HepG2 (cell line): Measurements from ENCODE around the gene EIF1AD. TPM values are rescaled to one million over a fixed set of nuclear protein-coding genes. Genes with fewer than 3 reads are reported as not detected.

Experiments
- BATF2 ChIP-seq: sonication (generic); formaldehyde crosslinking; IDR thresholded peaks from 2 replicates; pipeline ENCODE4 v1.8.0; 2022; ENCODE audit warnings: mild to moderate bottlenecking, missing genetic modification reagents, moderate library complexity
- FOXA1 ChIP-seq, 2 experiments: fragments of 450-650 bp in 1 of 2; sonication (generic) in 1 of 2; formaldehyde crosslinking in 1 of 2; IDR thresholded peaks; 2 replicates each; pipeline versions ENCODE4 v1.4.0 to v1.6.1; 2016 to 2020; ENCODE audit warnings: missing genetic modification reagents in 1 of 2
- KLF15 ChIP-seq: sonication (generic); formaldehyde crosslinking; IDR thresholded peaks from 2 replicates; pipeline ENCODE4 v1.8.1; 2023; ENCODE audit warnings: borderline replicate concordance, mild to moderate bottlenecking, inconsistent platforms, missing genetic modification reagents, mixed read lengths
- MBD4 ChIP-seq: IDR thresholded peaks from 2 replicates; pipeline ENCODE4 v1.6.1; 2012; ENCODE audit warnings: low read length, inconsistent platforms, borderline replicate concordance
- NFE2L2 ChIP-seq: fragments of 150-350 bp; IDR thresholded peaks from 2 replicates; pipeline ENCODE4 v1.6.1; 2014; ENCODE audit warnings: low read length
- NFYB ChIP-seq: sonication (generic); formaldehyde crosslinking; IDR thresholded peaks from 2 replicates; pipeline ENCODE4 v1.4.0; 2020; ENCODE audit warnings: missing genetic modification reagents
- NFYC ChIP-seq: IDR thresholded peaks from 2 replicates; pipeline ENCODE4 v1.6.1; 2016; ENCODE audit warnings: missing genetic modification reagents, missing compliant biosample characterization
- ONECUT2 ChIP-seq: sonication (generic); formaldehyde crosslinking; IDR thresholded peaks from 2 replicates; pipeline ENCODE4 v1.4.0; 2020; ENCODE audit warnings: missing genetic modification reagents
- POGZ ChIP-seq: sonication (generic); formaldehyde crosslinking; IDR thresholded peaks from 2 replicates; pipeline ENCODE4 v1.4.0; 2020; ENCODE audit warnings: mild to moderate bottlenecking, missing genetic modification reagents
- RBM22 ChIP-seq: fragments of 200-400 bp; formaldehyde crosslinking; optimal IDR thresholded peaks from 2 replicates; pipeline ENCODE3; 2017; ENCODE audit warnings: mild to moderate bottlenecking, low read length, moderate library complexity
- RCOR2 ChIP-seq: IDR thresholded peaks from 2 replicates; pipeline ENCODE4 v1.6.1; 2016; ENCODE audit warnings: missing biosample characterization, missing genetic modification reagents
- SP140L ChIP-seq: sonication (generic); formaldehyde crosslinking; IDR thresholded peaks from 2 replicates; pipeline ENCODE4 v1.4.0; 2020; ENCODE audit warnings: missing genetic modification reagents, borderline replicate concordance
- SSRP1 ChIP-seq: IDR thresholded peaks from 2 replicates; pipeline ENCODE4 v1.6.1; 2016; ENCODE audit warnings: control low read depth
- TBX3 ChIP-seq: fragments of 450-650 bp; IDR thresholded peaks from 2 replicates; pipeline ENCODE4 v1.6.1; 2017; ENCODE audit warnings: antibody characterized with exemption, mild to moderate bottlenecking, inconsistent platforms, borderline replicate concordance
- THAP8 ChIP-seq: sonication (generic); formaldehyde crosslinking; IDR thresholded peaks from 2 replicates; pipeline ENCODE4 v1.5.1; 2020; ENCODE audit warnings: missing genetic modification reagents, mild to moderate bottlenecking, borderline replicate concordance
- ZBTB49 ChIP-seq: sonication (generic); formaldehyde crosslinking; IDR thresholded peaks from 2 replicates; pipeline ENCODE4 v1.4.0; 2020; ENCODE audit warnings: missing genetic modification reagents, borderline replicate concordance
- ZFY ChIP-seq: sonication (generic); formaldehyde crosslinking; IDR thresholded peaks from 2 replicates; pipeline ENCODE4 v1.4.0; 2020; ENCODE audit warnings: missing genetic modification reagents
- ZNF33A ChIP-seq: sonication (generic); formaldehyde crosslinking; IDR thresholded peaks from 2 replicates; pipeline ENCODE4 v1.5.1; 2020; ENCODE audit warnings: missing genetic modification reagents, mild to moderate bottlenecking, moderate library complexity, borderline replicate concordance
- ZNF570 ChIP-seq: sonication (generic); formaldehyde crosslinking; IDR thresholded peaks from 2 replicates; pipeline ENCODE4 v1.4.0; 2020; ENCODE audit warnings: mild to moderate bottlenecking, missing genetic modification reagents, borderline replicate concordance
- ZNF672 ChIP-seq: sonication (generic); formaldehyde crosslinking; IDR thresholded peaks from 2 replicates; pipeline ENCODE4 v1.8.1; 2022; ENCODE audit warnings: missing genetic modification reagents
- ZNF747 ChIP-seq: sonication (generic); formaldehyde crosslinking; IDR thresholded peaks from 2 replicates; pipeline ENCODE4 v1.8.1; 2023; ENCODE audit warnings: missing genetic modification reagents, mild to moderate bottlenecking, borderline replicate concordance
- ZNF850 ChIP-seq: sonication (generic); formaldehyde crosslinking; conservative IDR thresholded peaks from 2 replicates; pipeline ENCODE4 v1.9.0; 2021; ENCODE audit warnings: mild to moderate bottlenecking, missing genetic modification reagents
- polyA plus RNA-seq, 8 experiments: library from polyadenylated mRNA; depleted of rRNA in 3 of 8; stranded (reverse) in 7 of 8; unstranded in 1 of 8; fragments of >200 nt; fragmentation: Illumina TruSeq in 4 of 8; extraction: Trizol in 4 of 8; gene quantifications; 2 replicates each; pipeline versions ENCODE4 v1.2.1 to v1.2.3, GENCODE V29; 2011 to 2016; ENCODE audit warnings: low read depth in 4 of 8, missing spikeins in 1 of 8, mixed read lengths in 1 of 8; ENCODE audit not compliant: insufficient read depth in 1 of 8
- total RNA-seq, 5 experiments: library from RNA; depleted of rRNA; stranded (reverse); fragments of >200 nt; fragmentation: Illumina TruSeq; extraction: Trizol; gene quantifications; 2 replicates each; pipeline ENCODE4 v1.2.3, GENCODE V29; 2016; ENCODE audit warnings: low read depth in 1 of 5
- TF ChIP-seq, protein P1 (sequence below): sonication (generic); formaldehyde crosslinking; IDR thresholded peaks from 2 replicates; pipeline ENCODE4 v1.4.0; 2020; ENCODE audit warnings: mild to moderate bottlenecking, missing genetic modification reagents
- TF ChIP-seq, protein P2 (sequence below): sonication (generic); formaldehyde crosslinking; IDR thresholded peaks from 2 replicates; pipeline ENCODE4 v1.4.0; 2020; ENCODE audit warnings: mild to moderate bottlenecking, missing genetic modification reagents

Gene EIF1AD
- total and polyA plus RNA-seq, 2 of the 13 experiments (the other 11 are each of a cell fraction or from before 2014, with no cell fraction given): 18.2 to 30.8 TPM

DNA sequence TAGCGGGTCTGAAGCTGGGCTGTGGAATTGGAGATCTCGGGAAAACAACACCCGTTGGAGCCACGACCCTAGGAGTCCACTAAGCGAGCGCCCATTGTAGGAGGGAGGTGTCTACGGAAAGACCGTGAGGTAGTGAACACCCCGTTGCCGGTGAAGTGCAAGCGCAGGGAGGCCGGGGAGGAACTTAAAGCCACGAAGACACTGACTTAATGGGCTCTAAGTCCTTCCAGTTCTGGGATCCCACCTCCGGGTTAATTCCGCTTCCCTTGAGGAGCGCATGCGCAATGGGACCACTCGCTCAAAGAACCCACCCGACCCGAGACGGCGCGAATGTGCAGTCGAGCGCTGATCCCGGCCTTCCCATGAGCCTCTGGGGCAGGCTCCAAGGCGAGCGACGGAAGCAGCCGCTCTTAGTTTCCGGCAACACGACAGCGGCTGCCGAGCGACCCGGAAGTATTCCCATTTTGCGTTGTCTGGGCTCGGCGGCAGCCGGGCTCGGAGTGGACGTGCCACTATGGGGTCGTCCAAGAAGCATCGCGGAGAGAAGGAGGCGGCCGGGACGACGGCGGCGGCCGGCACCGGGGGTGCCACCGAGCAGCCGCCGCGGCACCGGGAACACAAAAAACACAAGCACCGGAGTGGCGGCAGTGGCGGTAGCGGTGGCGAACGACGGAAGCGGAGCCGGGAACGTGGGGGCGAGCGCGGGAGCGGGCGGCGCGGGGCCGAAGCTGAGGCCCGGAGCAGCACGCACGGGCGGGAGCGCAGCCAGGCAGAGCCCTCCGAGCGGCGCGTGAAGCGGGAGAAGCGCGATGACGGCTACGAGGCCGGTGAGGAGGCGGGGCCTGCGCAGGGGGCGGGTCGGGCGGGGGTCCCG is 40.5 kb downstream of the EIF1AD start, which contains the start of gene SART1 (continued):
- TF ChIP-seq THAP8 (CRISPR knock-in tag) (no peak), BATF2 (CRISPR knock-in tag) (0 out of 2 replicates have a peak, but pooled peaks have one; percentile 36), ZNF570 (CRISPR knock-in tag) (no peak), SP140L (CRISPR knock-in tag) (no peak), FOXA1 (IDR thresholded peaks at IDR 0.05) (no peak), FOXA1 (CRISPR knock-in tag; IDR thresholded peaks at IDR 0.05) (no peak), ZNF850 (0 out of 2 replicates have a peak, but pooled peaks have one; percentile 11), NFYB (CRISPR knock-in tag) (no peak), ZNF672 (CRISPR knock-in tag) (no peak), SSRP1 (CRISPR knock-in tag) (no peak; the same call in 1 of the 2 replicates), RCOR2 (CRISPR knock-in tag) (peak; percentile 38; the same call in 1 of the 2 replicates), NFYC (CRISPR knock-in tag) (no peak), KLF15 (CRISPR knock-in tag) (no peak), NFE2L2 (no peak), ONECUT2 (CRISPR knock-in tag) (no peak), RBM22 (no peak), ZNF747 (CRISPR knock-in tag) (peak; percentile 93), ZNF33A (no peak), TBX3 (no peak), ZBTB49 (CRISPR knock-in tag) (no peak), ZFY (CRISPR knock-in tag) (peak; percentile 98), MBD4 (no peak), POGZ (CRISPR knock-in tag) (peak; percentile 64)
- TF ChIP-seq, protein P1, sequence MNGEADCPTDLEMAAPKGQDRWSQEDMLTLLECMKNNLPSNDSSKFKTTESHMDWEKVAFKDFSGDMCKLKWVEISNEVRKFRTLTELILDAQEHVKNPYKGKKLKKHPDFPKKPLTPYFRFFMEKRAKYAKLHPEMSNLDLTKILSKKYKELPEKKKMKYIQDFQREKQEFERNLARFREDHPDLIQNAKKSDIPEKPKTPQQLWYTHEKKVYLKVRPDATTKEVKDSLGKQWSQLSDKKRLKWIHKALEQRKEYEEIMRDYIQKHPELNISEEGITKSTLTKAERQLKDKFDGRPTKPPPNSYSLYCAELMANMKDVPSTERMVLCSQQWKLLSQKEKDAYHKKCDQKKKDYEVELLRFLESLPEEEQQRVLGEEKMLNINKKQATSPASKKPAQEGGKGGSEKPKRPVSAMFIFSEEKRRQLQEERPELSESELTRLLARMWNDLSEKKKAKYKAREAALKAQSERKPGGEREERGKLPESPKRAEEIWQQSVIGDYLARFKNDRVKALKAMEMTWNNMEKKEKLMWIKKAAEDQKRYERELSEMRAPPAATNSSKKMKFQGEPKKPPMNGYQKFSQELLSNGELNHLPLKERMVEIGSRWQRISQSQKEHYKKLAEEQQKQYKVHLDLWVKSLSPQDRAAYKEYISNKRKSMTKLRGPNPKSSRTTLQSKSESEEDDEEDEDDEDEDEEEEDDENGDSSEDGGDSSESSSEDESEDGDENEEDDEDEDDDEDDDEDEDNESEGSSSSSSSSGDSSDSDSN (CRISPR knock-in tag): peak; percentile 64; the same call in 1 of the 2 replicates
- TF ChIP-seq, protein P2, sequence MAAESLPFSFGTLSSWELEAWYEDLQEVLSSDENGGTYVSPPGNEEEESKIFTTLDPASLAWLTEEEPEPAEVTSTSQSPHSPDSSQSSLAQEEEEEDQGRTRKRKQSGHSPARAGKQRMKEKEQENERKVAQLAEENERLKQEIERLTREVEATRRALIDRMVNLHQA (CRISPR knock-in tag): no peak
